Ishikawa (cell line): ENCODE measurements around the gene HFE.

Source experiments
- CEBPB ChIP-seq: IDR thresholded peaks from 2 replicates; pipeline ENCODE4 v1.6.1; 2012
- CREB1 ChIP-seq: IDR thresholded peaks from 2 replicates; pipeline ENCODE4 v1.6.1; 2012; ENCODE audit warnings: low read depth
- EGR1 ChIP-seq: IDR thresholded peaks from 2 replicates; pipeline ENCODE4 v1.6.1; 2012
- FOXM1 ChIP-seq: IDR thresholded peaks from 2 replicates; pipeline ENCODE4 v1.6.1; 2012; ENCODE audit warnings: low read depth, borderline replicate concordance
- NFIC ChIP-seq: IDR thresholded peaks from 2 replicates; pipeline ENCODE4 v1.6.1; 2012
- RAD21 ChIP-seq: IDR thresholded peaks from 2 replicates; pipeline ENCODE4 v1.6.1; 2012; ENCODE audit warnings: low read depth
- TAF1 ChIP-seq: IDR thresholded peaks from 2 replicates; pipeline ENCODE4 v1.6.1; 2012; ENCODE audit warnings: low read depth, mild to moderate bottlenecking
- TCF12 ChIP-seq: IDR thresholded peaks from 2 replicates; pipeline ENCODE4 v1.6.1; 2012; ENCODE audit warnings: low read depth
- TEAD4 ChIP-seq: IDR thresholded peaks from 2 replicates; pipeline ENCODE4 v1.6.1; 2012
- YY1 ChIP-seq: IDR thresholded peaks from 2 replicates; pipeline ENCODE4 v1.6.1; 2012; ENCODE audit warnings: low read depth
- ZBTB7A ChIP-seq: IDR thresholded peaks from 2 replicates; pipeline ENCODE4 v1.6.1; 2012; ENCODE audit warnings: low read depth
- TF ChIP-seq, protein P1 (sequence below): IDR thresholded peaks from 2 replicates; pipeline ENCODE4 v1.6.1; 2012
- TF ChIP-seq, protein P2 (sequence below): IDR thresholded peaks from 2 replicates; pipeline ENCODE4 v1.6.1; 2012; ENCODE audit warnings: low read depth, mild to moderate bottlenecking
- TF ChIP-seq, protein P3 (sequence below): IDR thresholded peaks from 2 replicates; pipeline ENCODE4 v1.6.1; 2012

HFE gene

DNA sequence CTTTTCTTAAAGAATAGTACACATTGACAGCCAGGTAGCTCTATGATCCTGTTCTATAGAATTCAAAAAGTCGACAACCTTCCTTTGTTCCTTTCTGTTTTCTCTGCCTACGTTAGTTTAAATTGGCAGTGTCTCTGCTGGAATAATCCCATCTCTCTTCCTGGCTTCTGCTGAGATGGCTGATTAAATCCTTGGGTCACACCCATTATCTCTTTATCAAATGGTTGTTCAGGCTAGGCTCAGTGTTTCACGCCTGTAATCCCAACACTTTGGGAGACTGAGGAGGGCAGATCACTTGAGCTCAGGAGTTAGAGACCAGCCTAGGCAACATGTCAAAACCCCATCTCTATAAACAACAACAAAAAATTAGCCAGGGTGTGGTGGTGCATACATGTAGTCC, 44.4 kb downstream of the HFE start:
- TF ChIP-seq, protein P1, sequence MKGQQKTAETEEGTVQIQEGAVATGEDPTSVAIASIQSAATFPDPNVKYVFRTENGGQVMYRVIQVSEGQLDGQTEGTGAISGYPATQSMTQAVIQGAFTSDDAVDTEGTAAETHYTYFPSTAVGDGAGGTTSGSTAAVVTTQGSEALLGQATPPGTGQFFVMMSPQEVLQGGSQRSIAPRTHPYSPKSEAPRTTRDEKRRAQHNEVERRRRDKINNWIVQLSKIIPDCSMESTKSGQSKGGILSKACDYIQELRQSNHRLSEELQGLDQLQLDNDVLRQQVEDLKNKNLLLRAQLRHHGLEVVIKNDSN, result no peak
- TF ChIP-seq EGR1 (no peak), YY1 (no peak), TAF1 (no peak), TCF12 (no peak)

DNA sequence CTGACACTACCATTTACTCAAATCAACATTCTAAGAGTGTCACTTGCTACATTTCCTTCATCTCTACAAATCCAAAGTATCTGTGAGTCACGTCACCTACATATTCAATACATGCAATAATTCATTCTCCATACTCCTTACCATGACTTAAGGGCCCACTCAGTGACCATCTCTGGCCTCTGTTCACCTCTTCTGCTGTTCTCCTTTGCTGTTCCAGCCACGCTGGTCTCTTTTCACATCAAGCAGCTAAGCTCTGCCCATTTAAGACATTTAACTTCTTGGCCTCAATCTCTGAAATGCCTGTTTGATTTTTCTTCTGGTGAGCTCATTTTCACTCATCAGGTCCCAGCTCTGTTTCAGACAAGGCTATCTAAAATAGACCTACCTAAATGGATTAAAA, 46.5 kb downstream of the HFE start:
- no peak for TF ChIP-seq ZBTB7A
- TF ChIP-seq FOXM1, result no peak

DNA sequence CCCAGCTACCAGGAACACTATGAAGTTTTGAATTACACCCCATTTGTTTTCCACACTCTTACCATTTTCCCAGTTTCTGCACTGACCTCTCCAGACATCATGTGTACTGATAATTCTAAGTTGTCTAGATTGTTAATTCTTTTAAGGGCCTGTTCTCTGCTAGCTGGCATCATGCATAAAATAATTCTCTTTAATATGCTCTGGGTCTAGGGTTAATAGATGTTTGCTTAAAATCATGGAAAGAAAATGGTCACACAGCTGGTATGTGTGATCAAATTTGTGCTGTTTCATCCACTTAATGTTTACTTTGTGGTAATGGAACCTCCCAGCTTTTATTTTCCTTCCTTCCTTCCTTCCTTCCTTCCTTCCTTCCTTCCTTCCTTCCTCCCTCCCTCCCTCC, 49.1 kb downstream of the HFE start:
- TF ChIP-seq TEAD4, result no peak
- TF ChIP-seq, protein P2, sequence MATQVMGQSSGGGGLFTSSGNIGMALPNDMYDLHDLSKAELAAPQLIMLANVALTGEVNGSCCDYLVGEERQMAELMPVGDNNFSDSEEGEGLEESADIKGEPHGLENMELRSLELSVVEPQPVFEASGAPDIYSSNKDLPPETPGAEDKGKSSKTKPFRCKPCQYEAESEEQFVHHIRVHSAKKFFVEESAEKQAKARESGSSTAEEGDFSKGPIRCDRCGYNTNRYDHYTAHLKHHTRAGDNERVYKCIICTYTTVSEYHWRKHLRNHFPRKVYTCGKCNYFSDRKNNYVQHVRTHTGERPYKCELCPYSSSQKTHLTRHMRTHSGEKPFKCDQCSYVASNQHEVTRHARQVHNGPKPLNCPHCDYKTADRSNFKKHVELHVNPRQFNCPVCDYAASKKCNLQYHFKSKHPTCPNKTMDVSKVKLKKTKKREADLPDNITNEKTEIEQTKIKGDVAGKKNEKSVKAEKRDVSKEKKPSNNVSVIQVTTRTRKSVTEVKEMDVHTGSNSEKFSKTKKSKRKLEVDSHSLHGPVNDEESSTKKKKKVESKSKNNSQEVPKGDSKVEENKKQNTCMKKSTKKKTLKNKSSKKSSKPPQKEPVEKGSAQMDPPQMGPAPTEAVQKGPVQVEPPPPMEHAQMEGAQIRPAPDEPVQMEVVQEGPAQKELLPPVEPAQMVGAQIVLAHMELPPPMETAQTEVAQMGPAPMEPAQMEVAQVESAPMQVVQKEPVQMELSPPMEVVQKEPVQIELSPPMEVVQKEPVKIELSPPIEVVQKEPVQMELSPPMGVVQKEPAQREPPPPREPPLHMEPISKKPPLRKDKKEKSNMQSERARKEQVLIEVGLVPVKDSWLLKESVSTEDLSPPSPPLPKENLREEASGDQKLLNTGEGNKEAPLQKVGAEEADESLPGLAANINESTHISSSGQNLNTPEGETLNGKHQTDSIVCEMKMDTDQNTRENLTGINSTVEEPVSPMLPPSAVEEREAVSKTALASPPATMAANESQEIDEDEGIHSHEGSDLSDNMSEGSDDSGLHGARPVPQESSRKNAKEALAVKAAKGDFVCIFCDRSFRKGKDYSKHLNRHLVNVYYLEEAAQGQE, result no peak

DNA sequence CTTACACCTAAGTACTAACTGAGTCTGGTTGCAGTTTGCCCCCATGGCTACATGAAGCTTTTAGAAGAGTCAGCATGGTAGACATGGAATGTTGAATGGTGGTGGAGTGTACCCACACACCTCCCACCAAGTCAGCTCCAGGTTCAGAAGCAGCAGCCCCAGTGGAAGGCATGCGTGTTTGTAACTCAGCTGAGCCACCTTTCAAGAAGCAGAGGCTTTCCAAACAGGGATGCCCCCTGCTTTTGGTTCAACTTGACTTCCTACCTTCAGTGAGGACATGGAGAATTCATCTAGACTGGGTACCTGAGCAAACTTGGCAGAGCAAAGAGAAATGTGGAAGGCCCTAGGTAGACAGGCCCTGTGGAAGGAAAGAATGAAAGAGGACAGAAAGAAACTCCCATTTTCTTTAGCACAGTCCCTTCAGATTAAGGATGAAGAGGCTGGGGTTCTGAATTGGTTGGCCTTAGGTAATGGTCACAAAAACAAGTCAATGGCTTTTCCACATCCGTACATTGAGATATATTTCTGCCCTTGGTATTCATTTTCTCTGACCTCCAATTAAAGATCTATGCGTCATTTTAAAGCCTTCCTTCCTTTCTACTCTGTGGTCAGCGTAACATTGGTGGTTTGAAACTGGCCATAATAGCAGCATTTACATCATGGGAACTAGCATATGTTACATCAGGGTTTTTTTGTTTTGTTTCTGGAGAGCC, 53.2 kb downstream of the HFE start:
- TF ChIP-seq TAF1 (no peak), YY1 (no peak), EGR1 (no peak)

DNA sequence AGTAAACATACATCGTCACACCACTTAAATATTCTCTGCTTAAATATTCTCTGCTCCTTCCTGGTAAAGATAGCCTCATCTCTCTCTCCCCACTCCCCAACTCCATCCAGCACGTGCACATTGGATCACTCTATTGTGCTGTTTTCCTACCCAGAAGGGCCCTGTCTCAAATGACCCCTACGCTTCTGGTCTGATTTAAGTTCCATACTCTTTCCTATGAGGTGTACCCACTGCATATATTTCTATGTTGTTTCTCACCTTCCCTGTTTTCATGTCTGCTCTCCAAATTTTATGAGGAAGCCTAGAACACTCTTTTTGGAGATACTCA, 53.7 kb downstream of the HFE start:
- TF ChIP-seq, protein P3, sequence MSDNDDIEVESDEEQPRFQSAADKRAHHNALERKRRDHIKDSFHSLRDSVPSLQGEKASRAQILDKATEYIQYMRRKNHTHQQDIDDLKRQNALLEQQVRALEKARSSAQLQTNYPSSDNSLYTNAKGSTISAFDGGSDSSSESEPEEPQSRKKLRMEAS, result no peak
- TF ChIP-seq TCF12, result no peak
- no peak for TF ChIP-seq FOXM1

DNA sequence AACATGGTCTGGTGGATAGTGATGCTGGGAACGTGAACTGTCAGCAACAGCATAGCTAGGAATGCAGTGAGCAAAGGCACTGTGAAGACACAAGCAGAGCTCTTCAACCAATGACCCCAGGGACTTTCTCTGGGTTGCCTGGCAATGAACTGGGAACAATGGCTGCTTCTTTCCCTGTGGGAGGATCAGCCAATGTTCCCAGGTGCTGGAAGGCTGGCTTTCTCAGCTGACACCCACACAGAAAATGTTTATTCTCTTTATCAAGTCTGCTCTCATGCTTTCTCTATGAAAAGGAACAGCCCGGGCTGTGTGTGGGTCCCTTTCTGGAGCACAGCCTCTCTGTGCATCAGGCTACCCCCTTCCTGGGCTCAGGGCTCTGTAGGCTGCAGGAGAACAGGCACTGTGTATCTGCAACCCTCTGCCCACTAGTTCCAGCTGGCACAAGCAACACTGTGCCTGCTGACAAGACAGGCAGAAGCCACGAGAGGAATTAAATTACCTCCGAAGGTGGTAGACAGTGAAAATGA, 54.2 kb downstream of the HFE start:
- TF ChIP-seq RAD21 (no peak), CEBPB (no peak), CREB1 (no peak), EGR1 (no peak), FOXM1 (no peak)

DNA sequence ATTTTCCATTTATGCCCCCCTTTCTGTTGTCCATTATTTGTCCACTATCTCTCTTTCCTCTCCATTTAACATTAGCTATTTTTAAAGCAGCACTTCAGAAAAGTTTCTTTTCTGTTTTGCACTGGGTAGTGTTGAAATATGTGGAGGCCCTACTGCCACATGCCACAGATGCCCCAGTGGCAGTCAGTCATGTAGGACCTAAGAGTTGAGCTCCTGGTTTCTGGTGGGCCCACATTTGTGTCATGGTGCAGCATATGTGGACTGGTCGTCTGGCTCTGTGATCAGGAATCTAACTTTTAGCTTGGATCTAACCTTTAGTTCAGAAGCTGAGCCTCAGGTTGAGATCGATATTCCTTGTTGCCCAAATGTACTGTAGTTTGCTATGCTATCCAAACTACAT, 54.8 kb downstream of the HFE start:
- TF ChIP-seq TAF1 (no peak), TCF12 (no peak), ZBTB7A (no peak), TEAD4 (no peak), CREB1 (no peak), FOXM1 (no peak), NFIC (no peak), EGR1 (no peak), CEBPB (no peak), RAD21 (no peak), YY1 (no peak)
- TF ChIP-seq, protein P1, result no peak
- TF ChIP-seq, protein P3, result no peak
- TF ChIP-seq, protein P2, result no peak
